ENCODE data around the gene RPL32.
A peak's percentile ranks its signal among the peaks of the same experiment; 100 is the strongest.
"Not testable (repeated sequence)": the region's sequence is repeated elsewhere in the genome, so short reads cannot be mapped to it uniquely, and the experiment has no call there.

Gene RPL32

GRCh38 chr3:12812812-12813211, 28.6 kb downstream of the RPL32 start:
- no peak for DNase-seq
- intact Hi-C loops (cut with DNase I) = no loop called here

- peak in 1 of 10 donors; percentile 47 for DNase-seq
- intact Hi-C loops (cut with DNase I) = no loop called here
Observed at GRCh38 chr3:12810961-12811360, 30.4 kb downstream of the RPL32 start.

GRCh38 chr3:12810013-12810780, 31.2 kb downstream of the RPL32 start:
- intact Hi-C loops (cut with DNase I) = no loop called here

GRCh38 chr3:12809435-12809834, 31.9 kb downstream of the RPL32 start:
- intact Hi-C loops (cut with DNase I) = no loop called here
- DNase-seq = peak in 2 of 10 donors; percentile 9 to 41

More at GRCh38 chr3:12810013-12810780, 31.2 kb downstream of the RPL32 start:
- peak; percentile 90 to 99 (median 96) for DNase-seq

- intact Hi-C loops (cut with DNase I) = no loop called here
- peak in 2 of 10 donors; percentile 30 to 74 for DNase-seq
Observed at GRCh38 chr3:12809001-12809400, 32.4 kb downstream of the RPL32 start.

- intact Hi-C loops (cut with DNase I) = no loop called here
- peak in 2 of 10 donors; percentile 41 to 55 for DNase-seq
Observed at GRCh38 chr3:12808587-12808986, 32.8 kb downstream of the RPL32 start.

- peak in 1 of 10 donors; percentile 52 for DNase-seq
- intact Hi-C loops (cut with DNase I) = no loop called here
Observed at GRCh38 chr3:12807601-12808359, 33.6 kb downstream of the RPL32 start.

GRCh38 chr3:12807066-12807465, 34.3 kb downstream of the RPL32 start:
- peak in 1 of 10 donors; percentile 55 for DNase-seq

GRCh38 chr3:12803371-12803770, 38.0 kb downstream of the RPL32 start:
- intact Hi-C loops (cut with DNase I) = no loop called here
- DNase-seq = peak in 1 of 10 donors; percentile 43

More at GRCh38 chr3:12807066-12807465, 34.3 kb downstream of the RPL32 start:
- intact Hi-C loops (cut with DNase I) = no loop called here

GRCh38 chr3:12799525-12800440, 41.6 kb downstream of the RPL32 start:
- peak in 2 of 10 donors; percentile 55 to 70 for DNase-seq
- intact Hi-C loops (cut with DNase I) = no loop called here

- DNase-seq = peak in 2 of 10 donors; percentile 75 to 78
- intact Hi-C loops (cut with DNase I) = no loop called here
Observed at GRCh38 chr3:12798559-12799179, 42.7 kb downstream of the RPL32 start.

- intact Hi-C loops (cut with DNase I) = no loop called here
- peak in 1 of 10 donors; percentile 29 for DNase-seq
Observed at GRCh38 chr3:12797892-12798558, 43.3 kb downstream of the RPL32 start.

- intact Hi-C loops (cut with DNase I) = no loop called here
- peak in 1 of 10 donors; percentile 8 for DNase-seq
Observed at GRCh38 chr3:12797124-12797891, 44.1 kb downstream of the RPL32 start.

- intact Hi-C loops (cut with DNase I) = no loop called here
Observed at GRCh38 chr3:12796171-12797123, 44.9 kb downstream of the RPL32 start, which contains the start of gene CAND2. CAND2 (plus strand) TSS chr3:12796680; CDS start chr3:12796721, 41 bp downstream.

GRCh38 chr3:12793701-12794100, 47.7 kb downstream of the RPL32 start:
- DNase-seq = no peak
- intact Hi-C loops (cut with DNase I) = no loop called here

More at GRCh38 chr3:12796171-12797123, 44.9 kb downstream of the RPL32 start, which contains the start of gene CAND2:
- DNase-seq = peak; percentile 46 to 96 (median 64)

- intact Hi-C loops (cut with DNase I) = no loop called here
- DNase-seq = no peak
Observed at GRCh38 chr3:12791430-12791829, 49.9 kb downstream of the RPL32 start.

- intact Hi-C loops (cut with DNase I) = not testable (repeated sequence)
- DNase-seq = peak in 1 of 10 donors; percentile 43
Observed at GRCh38 chr3:12787967-12788690, 53.2 kb downstream of the RPL32 start.

Data from posterior cingulate gyrus (tissue), 11 donors.